GM12878 (cell line): Measurements from ENCODE around the gene DDAH1. TPM values are rescaled to one million over a fixed set of nuclear protein-coding genes. Genes with fewer than 3 reads are reported as not detected.

Experiments used
- ATAC-seq: fragments of 200-7000 bp; cut with Tn5 transposase; 3 replicates; pipeline ENCODE4 v1.9.1; 2020; ENCODE audit warnings: mild to moderate bottlenecking, moderate library complexity
- BruUV-seq: library from RNA; stranded (reverse); fragments of 400-500 nt; replicated peaks from 2 replicates; lab custom pipeline; 2021; lab: Mats Ljungman, UMichigan
- CTCF ChIA-PET: fragments of 300-600 bp; sonication (Branson Sonifier 250); formaldehyde crosslinking; extraction: SDS; loops from one replicate; lab custom pipeline; 2021; ENCODE audit warnings: inconsistent platforms; lab: Yijun Ruan, JAX
- POLR2A ChIA-PET: fragments of 350-600 bp; formaldehyde crosslinking; extraction: SDS; loops from one replicate; lab custom pipeline; 2021; ENCODE audit warnings: inconsistent platforms; lab: Charles Lee
- RAD21 ChIA-PET: fragments of 300-600 bp; sonication (Branson Sonifier 250); formaldehyde crosslinking; loops from one replicate; lab custom pipeline; 2023; ENCODE audit warnings: antibody characterized with exemption; ENCODE audit not compliant: unreplicated experiment; lab: Charles Lee
- SMC1A ChIA-PET: fragments of 300-600 bp; sonication (Branson Sonifier 250); formaldehyde crosslinking; loops from one replicate; lab custom pipeline; 2023; ENCODE audit not compliant: unreplicated experiment, uncharacterized antibody; lab: Charles Lee
- DNase-seq: peaks from one replicate; pipeline ENCODE4 v3.0.0-alpha.2; 2011; ENCODE audit warnings: low read depth, low spot score
- FAIRE-seq: peaks from 3 replicates; lab custom pipeline; 2011; peaks lifted over from hg19 to GRCh38; lab: Jason Lieb, UNC
- H2AFZ ChIP-seq: 2 replicates; pipeline ENCODE4 v1.6.0; 2011; ENCODE audit warnings: low read depth, low read length, control low read depth; ENCODE audit not compliant: control insufficient read depth
- H3K27ac ChIP-seq: 2 replicates; pipeline ENCODE4 v1.5.1; 2011; ENCODE audit warnings: control low read depth; ENCODE audit not compliant: control insufficient read depth, insufficient read depth
- H3K27me3 ChIP-seq, 2 experiments: replicated peaks in 1 of 2; 2 replicates each; pipeline versions ENCODE4 v1.6.0 to v1.6.1; 2011; ENCODE audit warnings: low read length in 1 of 2; ENCODE audit not compliant: control insufficient read depth in 2 of 2, insufficient read depth in 2 of 2
- H3K36me3 ChIP-seq, 2 experiments: 2 replicates each; pipeline ENCODE4 v1.5.1; 2011; ENCODE audit warnings: low read length in 1 of 2; ENCODE audit not compliant: control insufficient read depth in 2 of 2, insufficient read depth in 2 of 2
- H3K4me1 ChIP-seq: 2 replicates; pipeline ENCODE4 v1.6.1; 2011; ENCODE audit warnings: mild to moderate bottlenecking, low read length, moderate library complexity, mixed read lengths; ENCODE audit not compliant: control insufficient read depth, insufficient read depth
- H3K4me2 ChIP-seq: 2 replicates; pipeline ENCODE4 v1.6.0; 2011; ENCODE audit warnings: control low read depth; ENCODE audit not compliant: control insufficient read depth, insufficient read depth
- H3K4me3 ChIP-seq: fragments of 200-600 bp; sonication (generic); 2 replicates; pipeline ENCODE4 v1.5.1; 2016
- H3K79me2 ChIP-seq: 2 replicates; pipeline ENCODE4 v1.6.0; 2011; ENCODE audit warnings: low read length; ENCODE audit not compliant: control insufficient read depth, insufficient read depth
- H3K9ac ChIP-seq: 2 replicates; pipeline ENCODE4 v1.8.0; 2011; ENCODE audit warnings: low read length, control low read depth, mixed read lengths; ENCODE audit not compliant: control insufficient read depth, insufficient read depth
- H3K9me3 ChIP-seq: replicated peaks from 3 replicates; pipeline ENCODE4 v1.5.1; 2011; ENCODE audit warnings: mild to moderate bottlenecking, low read length; ENCODE audit not compliant: control insufficient read depth, insufficient read depth
- H4K20me1 ChIP-seq: 2 replicates; pipeline ENCODE4 v1.6.0; 2011; ENCODE audit not compliant: control insufficient read depth, insufficient read depth
- LARP7 ChIP-seq: fragments of 450-650 bp; IDR thresholded peaks from 2 replicates; pipeline ENCODE4 v1.6.1; 2017; ENCODE audit warnings: mild to moderate bottlenecking
- TCF3 ChIP-seq: IDR thresholded peaks from 2 replicates; pipeline ENCODE4 v1.6.1; 2012; ENCODE audit warnings: low read depth, mild to moderate bottlenecking, low read length, borderline replicate concordance; ENCODE audit not compliant: insufficient read depth
- ZNF687 ChIP-seq: fragments of 450-650 bp; IDR thresholded peaks from 2 replicates; pipeline ENCODE4 v1.6.1; 2017; ENCODE audit warnings: mild to moderate bottlenecking, moderate library complexity
- WGBS: methylation state at CpG from one replicate; pipeline ENCODE4 v1.1.6; 2016; ENCODE audit warnings: low lambda C conversion rate; ENCODE audit not compliant: insufficient replicate concordance, insufficient coverage; ENCODE audit errors: missing lambda C conversion rate; 5-methylcytosine and 5-hydroxymethylcytosine counted together
- in situ Hi-C: fragments of 300-500 bp; cut with MboI; formaldehyde crosslinking; loops from 9 replicates; pipeline ENCODE4 v1.14.3; 2018; ENCODE audit warnings: mixed read lengths
- intact Hi-C: fragments of 100-400 bp; cut with micrococcal nuclease; formaldehyde crosslinking; loops from one replicate; pipeline ENCODE4 v1.14.2; 2022; ENCODE audit not compliant: unreplicated experiment
- polyA plus RNA-seq, 11 experiments: library from polyadenylated mRNA; depleted of rRNA in 4 of 11; unstranded in 6 of 11; stranded (reverse) in 5 of 11; fragments of >200 nt; fragmentation: Nextera tagmentation in 4 of 11; fragmentation: Illumina TruSeq in 1 of 11; extraction: Ambion mirVana in 4 of 11; extraction: Trizol in 1 of 11; gene quantifications; 1 replicate in 1 of 11; 2 replicates in 10 of 11; pipeline versions ENCODE4 v1.2.1 to v1.2.3, GENCODE V29; 2011 to 2016; ENCODE audit warnings: inconsistent platforms in 2 of 11, missing spikeins in 2 of 11, low read depth in 1 of 11
- total RNA-seq, 4 experiments: library from RNA; depleted of rRNA in 3 of 4; stranded (reverse); fragments of >200 nt in 3 of 4; fragmentation: Illumina TruSeq in 1 of 4; extraction: Trizol in 1 of 4; gene quantifications; 2 replicates each; pipeline versions ENCODE4 v1.2.1 to v1.2.3, GENCODE V29; 2013 to 2021

The DDAH1 gene
- total and polyA plus RNA-seq, 10 of the 15 experiments (the other 5 are each of a cell fraction or from before 2014, with no cell fraction given), result 0.07 to 0.88 (median 0.27) TPM; not detected in 6

GRCh38 chr1:85340427-85340826 is 124.5 kb downstream of the DDAH1 start:
- Histone ChIP-seq H3K27ac (no peak overlapping the region), H3K4me2 (no peak overlapping the region), H2AFZ (no peak overlapping the region), H3K9me3 (no peaks in the 10 kb centered on the region), H3K9ac (no peak overlapping the region), H3K4me1 (no peaks in the 10 kb centered on the region), H4K20me1 (no peaks in the 10 kb centered on the region), H3K4me3 (no peak overlapping the region), H3K79me2 (no peaks in the 10 kb centered on the region), H3K36me3 (no peaks in the 10 kb centered on the region), H3K27me3 (no peaks in the 10 kb centered on the region; a peak in 1 of 4 replicates)
- ChIA-PET POLR2A (no interaction called here), RAD21 (no interaction called here), SMC1A (no interaction called here), CTCF (no interaction called here)
- TF ChIP-seq ZNF687, result no peak
- no peak for TF ChIP-seq TCF3
- TF ChIP-seq LARP7, result no peak
- FAIRE-seq (no peak), DNase-seq (no peak), ATAC-seq (no peak)
- intact Hi-C loops, result no loop called here
- in situ Hi-C loops, result no loop called here
- BruUV-seq, result no TSS peak
- WGBS, result 14% methylated on average over 3 of the region's 3 CpGs
